Natural killer cell treated with Interleukin-12 subunit alpha and Interleukin-12 subunit beta and Interleukin-15 and Interleukin-18, amount 100 ng/mL, for 72 hours (primary cell): ENCODE measurements around the gene FOXN3. TPM values are rescaled to one million over a fixed set of nuclear protein-coding genes. Genes with fewer than 3 reads are reported as not detected.

ENCODE experiments used
- ATAC-seq, 2 donors: fragments of 150-1000 bp; cut with Tn5 transposase in 1 of 2; sonication (Bioruptor Pico), chemical (Tn5 transposase) in 1 of 2; 2 replicates each; pipeline ENCODE4 v1.10.0; 2021
- DNase-seq: peaks from one replicate; pipeline ENCODE4 v3.0.0; 2022; ENCODE audit warnings: low spot score
- H3K27ac Mint-ChIP-seq, 2 donors: 1 replicate in 1 of 2; 2 replicates in 1 of 2; pipeline ENCODE4 v1.8.0; 2022; ENCODE audit warnings: mixed read lengths in 2 of 2, mild to moderate bottlenecking in 1 of 2, moderate library complexity in 1 of 2
- H3K27me3 Mint-ChIP-seq, 2 donors: 1 replicate in 1 of 2; 2 replicates in 1 of 2; pipeline ENCODE4 v1.8.0; 2022; ENCODE audit warnings: mixed read lengths in 2 of 2
- H3K36me3 Mint-ChIP-seq: one replicate; pipeline ENCODE4 v1.8.0; 2022; ENCODE audit warnings: mixed read lengths
- H3K4me1 Mint-ChIP-seq, 2 donors: 1 replicate in 1 of 2; 2 replicates in 1 of 2; pipeline ENCODE4 v1.8.0; 2022; ENCODE audit warnings: low read depth in 2 of 2, mixed read lengths in 2 of 2, mild to moderate bottlenecking in 1 of 2
- H3K4me3 Mint-ChIP-seq: one replicate; pipeline ENCODE4 v1.8.0; 2022; ENCODE audit warnings: mixed read lengths
- H3K9me3 Mint-ChIP-seq: 2 replicates; pipeline ENCODE4 v1.8.0; 2022; ENCODE audit warnings: mixed read lengths
- total RNA-seq, 2 donors: library from RNA; stranded (reverse); gene quantifications; one replicate each; pipeline ENCODE4 v1.2.3, GENCODE V29; 2022

Gene FOXN3
- total RNA-seq, 2 donors from 2014 or later, result 127 to 133 TPM

GRCh38 chr14:89397569-89398230 lies 19.3 kb downstream of the FOXN3 start:
- Mint-ChIP-seq H3K4me1 (peaks cover 71 to 81% of the 10 kb centered on the region in 2 donors), H3K9me3 (no peaks in the 10 kb centered on the region), H3K4me3 (no peak overlapping the region), H3K27ac (peak overlapping the region in 1 of 2 donors; percentile 82), H3K36me3 (no peaks in the 10 kb centered on the region), H3K27me3 (no peaks in the 10 kb centered on the region)
- ATAC-seq, result no peak
- DNase-seq, result no peak

DNA sequence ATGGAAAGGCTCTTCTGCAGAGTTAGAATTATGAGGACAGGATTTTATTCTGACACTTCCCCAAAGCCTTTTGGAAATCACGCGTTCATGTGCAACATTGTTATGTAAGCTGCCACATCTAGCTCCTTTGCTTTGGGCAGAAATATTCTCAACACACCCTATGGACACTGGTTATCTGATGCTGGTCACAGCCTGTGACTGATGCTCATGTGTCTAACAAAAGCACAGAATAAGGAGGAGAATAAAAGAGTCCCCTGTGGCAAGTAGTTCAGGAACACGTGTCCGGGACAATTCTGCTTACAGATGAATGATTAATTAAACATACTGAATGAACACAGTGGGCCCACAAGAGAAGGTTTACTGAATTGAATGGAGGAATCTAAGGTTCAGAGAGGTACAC lies 22.1 kb downstream of the FOXN3 start:
- Mint-ChIP-seq H3K4me1 (peaks cover 48 to 65% of the 10 kb centered on the region in 2 donors), H3K27ac (peak overlapping the region in 1 of 2 donors; percentile 72), H3K4me3 (no peak overlapping the region), H3K9me3 (no peaks in the 10 kb centered on the region), H3K36me3 (no peaks in the 10 kb centered on the region), H3K27me3 (no peaks in the 10 kb centered on the region)
- ATAC-seq (no peak), DNase-seq (no peak)

- ATAC-seq (no peak), DNase-seq (no peak)
- peaks cover 47 to 59% of the 10 kb centered on the region in 2 donors for H3K4me1 Mint-ChIP-seq
- no peaks in the 10 kb centered on the region for H3K9me3 Mint-ChIP-seq
- H3K36me3 Mint-ChIP-seq, result peaks cover 4% of the 10 kb centered on the region
- no peak overlapping the region for H3K4me3 Mint-ChIP-seq
- no peaks in the 10 kb centered on the region for H3K27me3 Mint-ChIP-seq
- H3K27ac Mint-ChIP-seq, result peak overlapping the region; percentile 32 to 78
These were observed 23.7 kb downstream of the FOXN3 start for GRCh38 chr14:89393222-89393745.

GRCh38 chr14:89392181-89392580 lies 24.9 kb downstream of the FOXN3 start:
- H3K27ac Mint-ChIP-seq, result no peak overlapping the region
- DNase-seq, result no peak
- no peaks in the 10 kb centered on the region for H3K27me3 Mint-ChIP-seq
- no peaks in the 10 kb centered on the region for H3K9me3 Mint-ChIP-seq
- no peak overlapping the region for H3K4me3 Mint-ChIP-seq
- no peak for ATAC-seq
- peaks cover 5% of the 10 kb centered on the region for H3K36me3 Mint-ChIP-seq
- H3K4me1 Mint-ChIP-seq, result peaks cover 50 to 58% of the 10 kb centered on the region in 2 donors

- ATAC-seq (no peak), DNase-seq (no peak)
- H3K36me3 Mint-ChIP-seq, result peaks cover 5% of the 10 kb centered on the region
- no peaks in the 10 kb centered on the region for H3K27me3 Mint-ChIP-seq
- no peaks in the 10 kb centered on the region for H3K9me3 Mint-ChIP-seq
- H3K4me3 Mint-ChIP-seq, result no peak overlapping the region
- H3K27ac Mint-ChIP-seq, result no peak overlapping the region
- H3K4me1 Mint-ChIP-seq, result peaks cover 57 to 61% of the 10 kb centered on the region in 2 donors
These were observed 25.5 kb downstream of the FOXN3 start for GRCh38 chr14:89391556-89391955.

- Mint-ChIP-seq H3K4me1 (peaks cover 58 to 64% of the 10 kb centered on the region in 2 donors), H3K36me3 (peaks cover 5% of the 10 kb centered on the region), H3K9me3 (no peaks in the 10 kb centered on the region), H3K27me3 (no peaks in the 10 kb centered on the region), H3K27ac (no peak overlapping the region), H3K4me3 (no peak overlapping the region)
- no peak for ATAC-seq
- DNase-seq, result no peak
These were observed 25.9 kb downstream of the FOXN3 start for GRCh38 chr14:89391123-89391522.

DNA sequence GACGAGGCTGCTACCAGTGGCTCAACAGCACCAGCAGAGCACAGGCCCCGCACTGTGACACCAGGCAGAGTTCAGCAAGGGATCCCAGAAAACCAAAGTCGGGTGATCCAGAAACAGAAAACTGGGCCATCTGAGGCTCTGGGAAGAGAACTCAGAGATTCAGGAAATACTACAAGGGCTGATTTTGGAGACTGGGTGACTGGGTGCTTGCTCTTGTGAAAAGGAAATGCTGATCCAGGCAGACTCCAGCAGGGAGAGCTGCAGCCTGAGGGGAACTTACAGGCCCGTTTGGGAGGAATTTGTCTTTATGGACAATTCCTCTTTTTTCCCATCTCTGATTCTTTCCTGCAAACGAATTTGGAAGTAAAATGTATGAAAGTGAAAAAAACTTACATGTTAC lies 28.2 kb downstream of the FOXN3 start:
- no peak for ATAC-seq
- no peak for DNase-seq
- peaks cover 48 to 61% of the 10 kb centered on the region in 2 donors for H3K4me1 Mint-ChIP-seq
- H3K27me3 Mint-ChIP-seq, result no peaks in the 10 kb centered on the region
- no peaks in the 10 kb centered on the region for H3K9me3 Mint-ChIP-seq
- no peak overlapping the region for H3K4me3 Mint-ChIP-seq
- peak overlapping the region; percentile 50 to 94 for H3K27ac Mint-ChIP-seq
- peaks cover 5% of the 10 kb centered on the region for H3K36me3 Mint-ChIP-seq

DNA sequence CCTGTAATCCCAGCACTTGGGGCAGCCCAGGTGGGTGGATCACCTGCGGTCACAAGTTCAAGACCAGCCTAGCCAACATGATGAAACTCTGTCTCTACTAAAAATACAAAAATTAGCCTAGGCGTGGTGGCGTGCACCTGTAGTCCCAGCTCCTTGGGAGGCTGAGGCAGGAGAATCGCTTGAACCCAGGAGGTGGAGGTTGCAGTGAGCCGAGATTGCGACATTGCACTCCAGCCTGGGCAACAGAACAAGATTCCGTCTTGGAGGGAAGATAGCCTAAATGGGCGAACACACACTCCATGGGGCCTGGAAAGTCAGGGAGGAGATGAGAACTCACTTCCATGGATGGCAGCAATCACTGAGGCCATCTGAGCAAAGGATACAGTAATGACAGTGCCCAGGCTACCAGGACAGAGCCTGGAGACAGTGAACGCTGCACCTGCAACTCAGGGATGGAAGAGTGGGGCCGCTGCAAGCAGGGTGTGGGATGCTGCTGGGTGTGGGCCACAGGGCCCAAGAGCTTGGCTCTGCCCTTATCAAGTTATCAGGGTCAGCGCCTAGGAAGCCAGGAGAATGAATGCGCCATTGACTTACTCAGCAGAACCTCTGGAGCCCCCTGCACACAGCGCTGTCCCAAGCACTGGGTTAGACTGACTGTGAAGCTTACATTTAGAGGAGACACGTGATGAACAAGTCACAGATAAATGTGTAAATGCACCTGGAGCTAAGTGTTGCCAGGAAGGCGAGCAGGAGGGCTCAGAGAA lies 28.9 kb downstream of the FOXN3 start:
- H3K27ac Mint-ChIP-seq, result peak overlapping the region; percentile 83 to 94
- no peaks in the 10 kb centered on the region for H3K9me3 Mint-ChIP-seq
- no peaks in the 10 kb centered on the region for H3K27me3 Mint-ChIP-seq
- no peak overlapping the region for H3K4me3 Mint-ChIP-seq
- H3K4me1 Mint-ChIP-seq, result peaks cover 47 to 59% of the 10 kb centered on the region in 2 donors
- no peak for ATAC-seq
- peaks cover 5% of the 10 kb centered on the region for H3K36me3 Mint-ChIP-seq
- no peak for DNase-seq

DNA sequence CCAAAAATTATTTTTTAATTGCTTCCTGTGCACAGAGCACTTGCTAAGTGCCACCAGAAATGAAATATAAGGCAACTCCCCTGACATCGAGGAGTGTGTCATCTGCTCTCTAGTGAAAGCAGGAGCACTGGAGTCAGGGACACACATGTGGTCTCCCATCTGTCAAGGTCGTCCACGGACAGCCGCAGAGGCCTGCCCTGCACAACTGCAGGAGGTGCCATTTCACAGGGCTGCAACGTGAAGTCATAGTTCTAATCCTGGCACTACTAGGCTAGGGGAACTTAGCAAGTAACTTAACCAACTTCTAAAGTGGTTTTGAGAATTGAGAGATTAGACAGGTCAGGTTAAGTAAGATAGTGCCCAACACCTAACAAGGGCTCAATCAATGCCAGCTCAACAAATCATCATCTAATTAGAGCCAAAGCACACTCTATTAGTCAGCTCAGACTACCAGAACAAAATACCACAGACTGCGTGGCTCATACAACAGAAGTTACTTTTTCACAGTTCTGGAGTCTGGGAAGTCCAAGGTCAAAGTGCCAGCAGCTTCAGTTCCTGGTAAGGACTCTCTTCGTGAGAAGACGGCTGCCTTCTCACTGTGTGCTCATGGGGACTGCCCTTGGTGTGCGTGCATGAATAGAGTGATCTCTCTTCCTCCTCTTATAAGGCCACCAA lies 30.7 kb downstream of the FOXN3 start:
- peak; percentile 71 for DNase-seq
- Mint-ChIP-seq H3K4me3 (peak overlapping the region; percentile 22), H3K9me3 (no peaks in the 10 kb centered on the region), H3K4me1 (peaks cover 60 to 64% of the 10 kb centered on the region in 2 donors), H3K36me3 (peaks cover 14% of the 10 kb centered on the region), H3K27ac (peak overlapping the region; percentile 83 to 94), H3K27me3 (no peaks in the 10 kb centered on the region)
- peak; percentile 88 for ATAC-seq

GRCh38 chr14:89384636-89385035 lies 32.4 kb downstream of the FOXN3 start:
- Mint-ChIP-seq H3K27ac (peak overlapping the region; percentile 62 to 83), H3K36me3 (peaks cover 20% of the 10 kb centered on the region), H3K4me1 (peaks cover 60 to 68% of the 10 kb centered on the region in 2 donors), H3K4me3 (no peak overlapping the region), H3K9me3 (peaks cover 3% of the 10 kb centered on the region), H3K27me3 (no peaks in the 10 kb centered on the region)
- ATAC-seq, result no peak
- DNase-seq, result no peak

GRCh38 chr14:89384023-89384422 lies 33.0 kb downstream of the FOXN3 start:
- Mint-ChIP-seq H3K9me3 (peaks cover 3% of the 10 kb centered on the region), H3K36me3 (peaks cover 20% of the 10 kb centered on the region), H3K4me1 (peaks cover 57 to 68% of the 10 kb centered on the region in 2 donors), H3K27ac (peak overlapping the region in 1 of 2 donors; percentile 71), H3K4me3 (no peak overlapping the region), H3K27me3 (no peaks in the 10 kb centered on the region)
- ATAC-seq (no peak), DNase-seq (no peak)

DNA sequence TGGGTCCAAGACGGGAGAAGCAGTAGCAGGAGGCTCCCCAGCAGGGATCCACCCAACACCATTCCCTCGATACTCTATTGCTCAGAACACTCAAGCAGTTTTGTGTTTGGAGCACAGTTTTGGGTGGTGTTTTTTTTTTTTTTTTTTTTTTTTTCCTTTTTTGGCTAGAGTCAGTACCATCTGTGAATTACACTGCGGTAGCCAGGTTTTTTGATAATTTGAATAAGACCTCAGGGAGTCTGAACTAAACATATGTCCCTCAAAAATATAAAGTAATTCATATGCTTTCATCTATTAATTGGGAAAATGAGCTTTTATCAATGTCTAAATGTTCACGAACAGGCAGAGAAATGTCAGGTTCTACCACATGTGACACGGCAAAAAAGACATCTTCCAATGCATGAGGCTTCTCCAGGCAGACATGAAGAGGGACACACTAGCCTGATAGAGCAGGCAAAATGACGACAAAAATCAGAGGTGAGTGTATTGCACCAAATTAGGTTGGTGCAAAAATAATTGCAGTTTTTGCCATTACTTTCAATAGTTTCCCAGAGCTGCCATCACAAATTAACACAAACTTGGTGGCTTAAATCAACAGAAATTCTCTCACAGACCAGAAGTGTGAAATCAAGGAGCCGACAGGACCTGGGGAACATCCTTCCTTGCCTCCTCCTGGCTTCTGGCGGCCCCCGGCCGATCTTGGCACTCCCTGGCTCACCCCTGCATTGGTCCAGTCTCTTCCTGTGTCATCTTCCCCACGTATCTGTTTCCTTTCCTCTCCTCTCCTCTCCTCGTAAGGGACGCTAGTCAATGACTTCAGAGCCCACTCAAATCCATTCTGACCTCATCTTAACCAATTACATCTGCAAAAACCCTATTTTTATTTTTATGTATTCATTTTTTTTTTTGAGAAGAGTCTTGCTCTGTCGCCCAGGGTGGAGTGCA lies 33.9 kb downstream of the FOXN3 start:
- Mint-ChIP-seq H3K4me3 (no peak overlapping the region), H3K27ac (peak overlapping the region in 1 of 2 donors; percentile 71), H3K36me3 (peaks cover 15% of the 10 kb centered on the region), H3K9me3 (peaks cover 3% of the 10 kb centered on the region), H3K27me3 (no peaks in the 10 kb centered on the region), H3K4me1 (peaks cover 55 to 69% of the 10 kb centered on the region in 2 donors)
- ATAC-seq, result no peak
- no peak for DNase-seq

- peak overlapping the region in 1 of 2 donors; percentile 2 for H3K27ac Mint-ChIP-seq
- DNase-seq (no peak), ATAC-seq (no peak)
- peaks cover 3% of the 10 kb centered on the region for H3K9me3 Mint-ChIP-seq
- H3K4me1 Mint-ChIP-seq, result peaks cover 55 to 70% of the 10 kb centered on the region in 2 donors
- no peak overlapping the region for H3K4me3 Mint-ChIP-seq
- no peaks in the 10 kb centered on the region for H3K27me3 Mint-ChIP-seq
- H3K36me3 Mint-ChIP-seq, result peaks cover 15% of the 10 kb centered on the region
These were observed 34.5 kb downstream of the FOXN3 start for GRCh38 chr14:89382487-89382886.
